Trophoblast cell (in vitro differentiated cells and primary cell): ENCODE results near the gene LARP6.
A peak's percentile ranks its signal among the peaks of the same experiment; 100 is the strongest.

ENCODE experiments used
- DNase-seq, 2 donors: peaks; one replicate each; pipeline ENCODE4 v3.0.0-alpha.2; 2016
- H2AFZ ChIP-seq: 2 replicates; pipeline ENCODE4 v1.6.1; 2013; ENCODE audit warnings: low read length, moderate library complexity, mild to moderate bottlenecking; ENCODE audit not compliant: insufficient read depth, poor library complexity
- H2AK5ac ChIP-seq: 2 replicates; pipeline ENCODE4 v1.6.1; 2013; ENCODE audit warnings: mild to moderate bottlenecking, low read length
- H2BK120ac ChIP-seq: 2 replicates; pipeline ENCODE4 v1.6.1; 2013; ENCODE audit warnings: low read length, mild to moderate bottlenecking, moderate library complexity; ENCODE audit not compliant: insufficient read depth, poor library complexity
- H2BK12ac ChIP-seq: 2 replicates; pipeline ENCODE4 v1.6.1; 2013; ENCODE audit warnings: mild to moderate bottlenecking, low read length, moderate library complexity
- H2BK5ac ChIP-seq: 2 replicates; pipeline ENCODE4 v1.6.1; 2013; ENCODE audit warnings: low read length, low read depth, moderate library complexity, mild to moderate bottlenecking; ENCODE audit not compliant: poor library complexity
- H3K14ac ChIP-seq: 2 replicates; pipeline ENCODE4 v1.6.1; 2013; ENCODE audit warnings: mild to moderate bottlenecking, low read length
- H3K18ac ChIP-seq: 2 replicates; pipeline ENCODE4 v1.6.1; 2013; ENCODE audit warnings: mild to moderate bottlenecking, low read length
- H3K23ac ChIP-seq: 2 replicates; pipeline ENCODE4 v1.6.1; 2013; ENCODE audit warnings: low read length
- H3K27ac ChIP-seq: 2 replicates; pipeline ENCODE4 v1.5.1; 2013; ENCODE audit warnings: low read depth, mild to moderate bottlenecking, inconsistent platforms, low read length, moderate library complexity
- H3K27me3 ChIP-seq: 2 replicates; pipeline ENCODE4 v1.6.1; 2013; ENCODE audit warnings: inconsistent platforms, mild to moderate bottlenecking, low read length, moderate library complexity; ENCODE audit not compliant: insufficient read depth
- H3K36me3 ChIP-seq, 2 experiments: 1 replicate in 1 of 2; 2 replicates in 1 of 2; pipeline ENCODE4 v1.6.1; 2013; ENCODE audit warnings: low read length in 2 of 2, mild to moderate bottlenecking in 2 of 2, moderate library complexity in 1 of 2; ENCODE audit not compliant: insufficient read depth in 2 of 2, control insufficient read depth in 1 of 2
- H3K4ac ChIP-seq: 2 replicates; pipeline ENCODE4 v1.6.1; 2013; ENCODE audit warnings: low read depth, mild to moderate bottlenecking, low read length, moderate library complexity
- H3K4me1 ChIP-seq, 2 experiments: 1 replicate in 1 of 2; 2 replicates in 1 of 2; pipeline ENCODE4 v1.6.1; 2013; ENCODE audit warnings: low read length in 2 of 2, mild to moderate bottlenecking in 2 of 2, moderate library complexity in 1 of 2; ENCODE audit not compliant: insufficient read depth in 2 of 2, control insufficient read depth in 1 of 2
- H3K4me2 ChIP-seq: 2 replicates; pipeline ENCODE4 v1.6.1; 2013; ENCODE audit warnings: inconsistent platforms, mild to moderate bottlenecking, low read length, moderate library complexity
- H3K4me3 ChIP-seq: 2 replicates; pipeline ENCODE4 v1.5.1; 2013; ENCODE audit warnings: mild to moderate bottlenecking, low read depth, low read length, inconsistent platforms
- H3K79me1 ChIP-seq: one replicate; pipeline ENCODE4 v1.6.1; 2013; ENCODE audit warnings: low read length
- H3K79me2 ChIP-seq: 2 replicates; pipeline ENCODE4 v1.6.1; 2013; ENCODE audit warnings: low read length, mild to moderate bottlenecking; ENCODE audit not compliant: control insufficient read depth, insufficient read depth, poor library complexity
- H3K9ac ChIP-seq: 2 replicates; pipeline ENCODE4 v1.6.1; 2013; ENCODE audit warnings: mild to moderate bottlenecking, low read length
- H3K9me3 ChIP-seq: 2 replicates; pipeline ENCODE4 v1.6.1; 2013; ENCODE audit warnings: low read depth, mild to moderate bottlenecking, control low read depth, inconsistent platforms, low read length; ENCODE audit not compliant: insufficient read depth
- H4K12ac ChIP-seq: 2 replicates; pipeline ENCODE4 v1.6.1; 2013; ENCODE audit warnings: low read depth, mild to moderate bottlenecking, low read length, moderate library complexity
- H4K8ac ChIP-seq: 2 replicates; pipeline ENCODE4 v1.6.1; 2013; ENCODE audit warnings: low read depth, mild to moderate bottlenecking, low read length, moderate library complexity
- H4K91ac ChIP-seq: one replicate; pipeline ENCODE4 v1.6.1; 2013; ENCODE audit warnings: low read depth, mild to moderate bottlenecking, low read length, moderate library complexity
- WGBS: extraction: QIAGEN DNeasy Blood & Tissue Kit; methylation state at CpG from one replicate; pipeline ENCODE4 v1.1.7; 2013; ENCODE audit warnings: missing lambda C conversion rate; ENCODE audit not compliant: insufficient read length, insufficient coverage; ENCODE audit errors: extremely low coverage; 5-methylcytosine and 5-hydroxymethylcytosine counted together

LARP6 gene

DNA sequence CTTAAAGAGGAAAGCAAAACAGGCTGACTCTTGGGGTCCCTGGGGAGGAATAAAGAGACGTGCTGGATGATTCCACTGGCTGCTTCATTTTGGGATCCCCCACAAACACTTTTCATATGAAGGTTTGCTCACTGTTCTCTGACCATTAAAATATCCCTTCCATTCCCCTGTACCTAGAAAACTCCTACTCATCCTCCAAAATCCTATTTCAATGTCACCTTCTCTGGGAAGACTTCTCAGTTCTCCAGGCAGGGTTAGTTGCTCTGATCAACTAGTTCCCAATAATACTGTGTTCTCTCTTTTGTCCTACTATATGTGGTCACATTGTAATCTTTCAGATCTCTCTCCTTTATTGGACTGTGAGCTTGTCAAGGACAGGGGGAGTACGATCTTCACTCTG is 19.0 kb downstream of the LARP6 start:
- Histone ChIP-seq H2AK5ac (no peak overlapping the region), H3K27me3 (no peaks in the 10 kb centered on the region), H3K4me1 (peaks cover 6 to 7% of the 10 kb centered on the region in 2 experiments), H2AFZ (no peak overlapping the region), H2BK12ac (no peak overlapping the region), H3K18ac (no peak overlapping the region), H3K27ac (no peak overlapping the region), H3K9me3 (no peaks in the 10 kb centered on the region), H3K9ac (no peak overlapping the region), H3K4me2 (no peak overlapping the region), H3K79me1 (no peaks in the 10 kb centered on the region), H3K23ac (no peak overlapping the region), H3K4me3 (no peak overlapping the region), H3K79me2 (no peaks in the 10 kb centered on the region), H3K14ac (no peak overlapping the region), H3K4ac (no peak overlapping the region), H2BK120ac (no peak overlapping the region), H2BK5ac (no peak overlapping the region), H3K36me3 (peaks cover 10 to 11% of the 10 kb centered on the region in 2 experiments), H4K8ac (no peak overlapping the region), H4K12ac (no peak overlapping the region), H4K91ac (no peak overlapping the region)
- WGBS, result no CpG with 5 or more reads among the region's 2 CpGs
- DNase-seq, result no peak

- Histone ChIP-seq H4K91ac (no peak overlapping the region), H2AK5ac (no peak overlapping the region), H2BK5ac (no peak overlapping the region), H3K4ac (no peak overlapping the region), H2BK120ac (peak overlapping the region; percentile 14), H3K4me1 (peaks cover 6 to 7% of the 10 kb centered on the region in 2 experiments), H3K27me3 (no peaks in the 10 kb centered on the region), H3K9ac (no peak overlapping the region), H3K14ac (no peak overlapping the region), H3K4me3 (no peak overlapping the region), H2AFZ (no peak overlapping the region), H4K12ac (no peak overlapping the region), H3K18ac (peak overlapping the region; percentile 45), H3K23ac (no peak overlapping the region), H4K8ac (no peak overlapping the region), H3K27ac (no peak overlapping the region), H3K4me2 (no peak overlapping the region), H3K79me1 (no peaks in the 10 kb centered on the region), H2BK12ac (no peak overlapping the region), H3K36me3 (peaks cover 10 to 11% of the 10 kb centered on the region in 2 experiments), H3K9me3 (no peaks in the 10 kb centered on the region), H3K79me2 (no peaks in the 10 kb centered on the region)
- no CpG with 5 or more reads among the region's 9 CpGs for WGBS
- DNase-seq, result no peak
These were observed 19.8 kb downstream of the LARP6 start for GRCh38 chr15:70833861-70834765.

DNA sequence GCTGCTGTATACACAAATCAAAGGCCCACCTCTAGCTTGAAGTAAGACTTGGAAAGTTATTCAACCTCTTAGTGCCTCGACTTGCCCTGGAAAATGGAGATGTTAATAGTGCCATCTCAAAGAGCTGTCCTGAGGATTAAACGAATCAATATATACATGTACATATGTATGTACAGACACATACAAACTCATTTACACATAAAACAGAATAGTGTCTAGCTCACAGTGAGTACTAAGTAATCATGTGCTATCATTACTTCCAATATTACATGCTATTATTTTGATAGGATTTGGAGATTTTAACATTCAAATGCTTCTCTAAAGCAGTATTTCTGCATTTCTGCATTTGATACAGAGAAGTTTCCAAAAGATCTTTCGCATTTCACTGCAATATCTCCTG is 20.5 kb downstream of the LARP6 start:
- H4K12ac ChIP-seq, result no peak overlapping the region
- H3K4ac ChIP-seq, result no peak overlapping the region
- H3K14ac ChIP-seq, result no peak overlapping the region
- no peak for DNase-seq
- no peak overlapping the region for H2BK12ac ChIP-seq
- no peak overlapping the region for H3K27ac ChIP-seq
- no peak overlapping the region for H4K91ac ChIP-seq
- no peak overlapping the region for H3K9ac ChIP-seq
- peaks cover 6 to 7% of the 10 kb centered on the region in 2 experiments for H3K4me1 ChIP-seq
- H3K36me3 ChIP-seq, result peaks cover 10 to 11% of the 10 kb centered on the region in 2 experiments
- no peaks in the 10 kb centered on the region for H3K79me1 ChIP-seq
- no peak overlapping the region for H3K4me2 ChIP-seq
- no peak overlapping the region for H2BK5ac ChIP-seq
- H3K23ac ChIP-seq, result no peak overlapping the region
- no peak overlapping the region for H3K4me3 ChIP-seq
- no CpG with 5 or more reads among the region's 3 CpGs for WGBS
- no peak overlapping the region for H4K8ac ChIP-seq
- H3K18ac ChIP-seq, result no peak overlapping the region
- H3K9me3 ChIP-seq, result no peaks in the 10 kb centered on the region
- H2AK5ac ChIP-seq, result no peak overlapping the region
- H2BK120ac ChIP-seq, result no peak overlapping the region
- H2AFZ ChIP-seq, result no peak overlapping the region
- H3K27me3 ChIP-seq, result no peaks in the 10 kb centered on the region
- H3K79me2 ChIP-seq, result no peaks in the 10 kb centered on the region

DNA sequence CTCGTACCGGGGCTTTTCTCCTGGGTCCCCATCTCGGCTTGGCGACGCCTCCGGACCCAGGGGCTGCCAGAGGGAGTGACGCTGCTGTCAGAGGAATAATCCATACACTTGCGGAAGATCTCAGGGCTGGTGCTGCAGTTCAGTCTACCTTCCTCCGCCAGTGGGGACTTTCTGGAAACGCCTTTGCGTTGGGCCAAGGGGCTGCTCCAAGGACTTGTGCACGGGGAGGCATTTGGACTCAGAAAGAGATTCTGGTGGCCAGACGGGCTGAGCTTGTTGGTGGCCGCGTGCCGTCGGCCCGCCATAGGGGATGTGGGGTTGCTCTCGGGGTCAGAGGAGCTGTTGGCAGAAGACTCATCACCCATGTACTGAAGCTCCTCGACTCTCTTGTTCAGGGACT is 21.8 kb downstream of the LARP6 start:
- Histone ChIP-seq H3K23ac (no peak overlapping the region), H4K8ac (no peak overlapping the region), H3K9me3 (no peaks in the 10 kb centered on the region), H3K4me3 (no peak overlapping the region), H4K12ac (no peak overlapping the region), H3K14ac (no peak overlapping the region), H2BK12ac (no peak overlapping the region), H2AK5ac (no peak overlapping the region), H3K18ac (no peak overlapping the region), H3K36me3 (peaks cover 10 to 11% of the 10 kb centered on the region in 2 experiments), H2BK5ac (no peak overlapping the region), H3K27ac (no peak overlapping the region), H4K91ac (no peak overlapping the region), H2AFZ (no peak overlapping the region), H3K4ac (no peak overlapping the region), H3K4me1 (peaks cover 6 to 7% of the 10 kb centered on the region in 2 experiments), H2BK120ac (no peak overlapping the region), H3K27me3 (no peaks in the 10 kb centered on the region), H3K9ac (no peak overlapping the region), H3K4me2 (no peak overlapping the region), H3K79me2 (no peaks in the 10 kb centered on the region), H3K79me1 (no peaks in the 10 kb centered on the region)
- DNase-seq, result no peak
- no CpG with 5 or more reads among the region's 20 CpGs for WGBS
